C1 segment of cervical spinal cord (tissue), 14 donors: Measurements from ENCODE around the gene ABHD4.
"Not testable (repeated sequence)": the region's sequence is repeated elsewhere in the genome, so short reads cannot be mapped to it uniquely, and the experiment has no call there.

Experiments used
- DNase-seq, 14 donors: peaks; one replicate each; lab custom pipeline; 2025; lab: John Stamatoyannopoulos, UW

The ABHD4 gene

GRCh38 chr14:22561661-22562579, 36.2 kb upstream of the ABHD4 start:
- no peak for DNase-seq

DNA sequence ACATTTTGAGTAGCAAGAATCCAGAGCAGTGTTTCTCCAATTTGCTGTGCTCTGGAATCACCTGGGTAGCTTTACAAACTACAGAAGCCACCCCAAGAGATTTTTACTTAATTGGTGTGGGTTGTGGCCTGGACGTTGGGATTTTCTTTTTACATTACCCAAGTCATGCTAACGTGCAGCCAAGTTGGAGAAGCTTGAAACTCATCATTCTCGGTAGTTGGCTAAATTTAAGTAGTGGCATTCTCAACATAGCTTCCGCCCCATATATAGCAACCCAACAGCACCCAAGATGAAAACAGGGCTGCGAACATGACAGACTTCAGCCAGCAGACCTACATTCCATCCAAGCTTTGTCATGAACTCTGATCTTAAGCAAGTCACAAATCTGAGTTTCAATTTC, 34.1 kb upstream of the ABHD4 start:
- DNase-seq = no peak

GRCh38 chr14:22564463-22564862, 33.6 kb upstream of the ABHD4 start:
- DNase-seq = no peak

GRCh38 chr14:22565391-22565945, 32.6 kb upstream of the ABHD4 start:
- no peak for DNase-seq

- not testable (repeated sequence) for DNase-seq
These were observed 31.8 kb upstream of the ABHD4 start for GRCh38 chr14:22566266-22566665.

DNA sequence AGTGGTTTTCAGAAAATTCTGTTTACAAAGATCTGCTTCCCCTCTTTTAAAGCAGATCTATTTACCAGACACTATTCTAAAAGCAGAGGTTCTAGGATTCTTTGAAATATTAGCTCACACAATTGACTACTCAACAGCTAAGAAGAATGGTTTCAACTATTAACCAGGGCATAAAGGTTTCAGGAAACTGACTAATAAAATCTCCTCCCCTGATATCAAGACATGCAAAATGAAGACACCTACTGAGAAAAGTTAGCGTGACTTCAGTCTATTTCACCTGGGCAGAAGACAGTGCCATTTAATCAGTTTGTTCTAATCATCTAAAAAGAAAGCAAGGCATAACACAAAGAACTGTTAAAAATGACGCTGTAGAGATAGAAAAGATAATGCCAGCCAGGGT, 31.3 kb upstream of the ABHD4 start:
- DNase-seq = no peak

DNA sequence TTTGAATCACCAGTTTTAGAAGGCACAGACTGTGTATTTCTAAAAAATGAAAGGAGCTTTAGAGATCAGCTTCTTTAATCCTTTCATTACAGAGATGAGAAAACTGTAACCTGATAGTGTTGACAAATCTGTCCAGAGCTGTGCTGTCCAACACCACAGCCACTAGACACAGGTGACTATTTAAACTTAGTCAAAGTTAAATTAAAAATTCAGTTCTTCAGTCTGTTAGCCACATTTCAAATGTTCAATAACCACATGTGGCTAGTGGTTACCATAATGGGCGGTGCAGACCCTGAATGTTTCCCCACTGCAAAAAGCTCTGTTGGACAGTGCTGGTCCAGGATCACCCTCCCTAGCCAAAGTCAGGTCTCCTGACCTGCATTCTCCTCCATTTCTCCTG, 30.7 kb upstream of the ABHD4 start:
- no peak for DNase-seq

- DNase-seq = no peak
These were observed 28.9 kb upstream of the ABHD4 start for GRCh38 chr14:22569106-22569736.

- no peak for DNase-seq
These were observed 28.4 kb upstream of the ABHD4 start for GRCh38 chr14:22569737-22570131.

DNA sequence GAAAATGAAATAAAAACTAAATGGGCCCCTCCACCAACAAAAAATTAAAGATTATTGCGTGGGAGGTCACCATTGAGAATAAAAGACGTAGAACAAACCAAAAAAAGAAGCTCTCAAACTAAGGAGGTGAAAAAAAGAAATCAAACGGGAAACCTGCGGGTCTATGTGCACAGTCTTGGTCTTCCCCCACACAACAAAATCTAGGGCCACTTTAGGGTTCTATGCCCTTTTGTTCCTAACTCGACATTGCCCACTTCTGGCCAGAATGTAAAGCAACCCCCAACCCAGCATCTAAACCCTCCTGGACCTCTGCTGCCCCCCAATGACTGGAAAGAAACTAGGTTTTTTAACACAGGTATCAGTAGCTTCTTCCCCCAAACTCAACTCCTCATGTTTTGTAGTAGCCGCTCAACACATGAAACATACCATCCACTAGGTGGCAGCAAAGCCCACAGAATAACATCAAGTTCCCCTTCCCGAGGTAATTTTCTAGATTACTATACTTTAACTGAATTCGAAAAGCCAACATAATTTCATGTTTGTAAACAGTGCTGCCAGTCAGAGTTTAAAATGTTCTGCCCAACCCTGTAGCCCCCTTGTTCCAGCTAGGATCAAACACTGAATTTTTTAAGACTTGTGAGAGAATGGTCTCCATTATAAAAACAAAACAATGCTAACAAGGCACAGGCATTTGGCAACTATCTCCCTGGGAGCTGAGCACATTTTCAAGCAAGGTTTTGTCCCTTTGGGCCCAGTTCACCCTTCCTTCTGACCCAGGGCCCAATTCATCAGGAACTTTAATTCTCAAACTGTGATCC, 27.8 kb upstream of the ABHD4 start:
- DNase-seq = peak in 12 of 14 donors; percentile 11 to 55 (median 37)

DNA sequence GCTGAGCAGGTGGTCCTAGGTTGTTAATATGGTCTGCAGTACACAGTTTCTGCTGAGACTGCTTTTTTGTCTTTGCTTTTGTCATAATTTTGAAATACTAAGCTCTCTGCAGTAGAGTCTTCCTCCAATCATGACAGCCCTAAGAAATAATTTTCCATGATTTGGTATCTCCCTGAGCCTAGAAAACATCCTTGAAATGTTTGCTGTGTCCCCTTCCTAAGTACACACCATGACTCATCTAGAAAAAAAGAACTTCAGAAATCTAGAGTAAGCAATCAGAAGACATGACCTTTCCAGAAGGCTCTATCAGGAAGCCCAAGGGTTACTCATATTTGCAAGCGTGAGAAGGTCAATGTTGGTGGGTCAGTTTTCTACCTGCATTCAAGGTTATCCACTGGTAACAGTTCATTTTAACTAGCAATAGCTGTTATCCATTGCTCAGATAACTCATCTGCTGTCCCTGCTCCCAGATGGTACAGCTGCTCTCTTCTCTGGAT, 25.5 kb upstream of the ABHD4 start:
- DNase-seq = no peak

- DNase-seq = no peak
These were observed 24.3 kb upstream of the ABHD4 start for GRCh38 chr14:22573804-22574203.

GRCh38 chr14:22577334-22577908, 20.7 kb upstream of the ABHD4 start:
- DNase-seq = no peak

DNA sequence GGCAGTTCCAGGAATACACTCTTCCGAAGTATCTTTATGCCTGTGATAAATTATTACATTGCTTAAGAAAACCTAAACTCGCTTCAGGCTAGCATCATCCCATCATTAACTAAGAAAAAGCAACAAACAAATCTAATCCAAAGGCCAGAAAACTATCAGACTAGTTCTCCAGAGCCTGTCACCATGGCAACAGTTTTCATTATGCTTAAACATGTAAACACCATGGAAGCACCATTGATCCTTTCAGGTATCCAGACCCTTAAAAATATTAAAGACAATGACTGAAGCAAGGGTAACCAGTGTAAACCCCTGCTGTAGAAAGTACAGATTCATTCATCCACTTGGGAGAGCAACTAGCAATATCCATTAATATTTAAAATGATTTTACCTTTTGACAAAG, 18.9 kb upstream of the ABHD4 start:
- DNase-seq = no peak

DNA sequence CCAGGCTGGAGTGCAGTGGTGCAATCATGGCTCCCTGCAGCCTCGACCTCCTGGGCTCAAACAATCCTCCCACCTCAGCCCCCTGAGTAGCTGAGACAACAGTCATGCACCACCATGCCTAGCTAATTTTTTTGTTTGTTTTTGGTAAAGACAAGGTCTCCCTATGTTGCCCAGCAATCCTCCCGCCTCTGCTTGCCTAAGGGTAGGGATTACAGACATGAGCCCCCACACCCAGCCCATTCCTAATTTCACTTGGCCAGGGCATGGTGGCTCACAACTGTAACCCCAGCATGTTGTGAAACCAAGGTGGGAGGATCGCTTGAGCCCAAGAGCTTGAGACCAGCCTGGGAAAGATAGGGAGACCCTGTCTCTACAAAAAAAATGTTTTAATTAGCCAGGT, 18.2 kb upstream of the ABHD4 start:
- DNase-seq = no peak

DNA sequence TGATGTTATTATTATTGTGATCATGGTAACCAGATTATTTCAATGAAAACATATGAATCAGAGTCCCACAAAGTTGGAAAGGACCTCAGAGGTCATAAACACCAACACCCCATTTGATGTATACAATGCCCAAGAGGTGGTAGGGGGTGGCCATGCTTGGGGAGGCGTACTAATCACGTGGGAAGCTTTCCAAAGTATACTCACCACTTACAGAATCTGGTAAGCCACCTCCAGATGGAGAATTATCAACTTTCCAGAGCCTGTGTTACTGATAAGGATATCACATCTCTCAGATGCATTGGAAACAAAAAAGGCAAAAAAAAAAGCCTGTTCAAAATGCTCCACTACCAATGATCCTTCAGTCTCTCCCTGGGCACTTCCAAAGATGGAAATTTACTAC, 17.5 kb upstream of the ABHD4 start:
- DNase-seq = no peak

GRCh38 chr14:22583994-22584393, 14.1 kb upstream of the ABHD4 start:
- no peak for DNase-seq

GRCh38 chr14:22587247-22587646, 10.9 kb upstream of the ABHD4 start:
- DNase-seq = no peak

DNA sequence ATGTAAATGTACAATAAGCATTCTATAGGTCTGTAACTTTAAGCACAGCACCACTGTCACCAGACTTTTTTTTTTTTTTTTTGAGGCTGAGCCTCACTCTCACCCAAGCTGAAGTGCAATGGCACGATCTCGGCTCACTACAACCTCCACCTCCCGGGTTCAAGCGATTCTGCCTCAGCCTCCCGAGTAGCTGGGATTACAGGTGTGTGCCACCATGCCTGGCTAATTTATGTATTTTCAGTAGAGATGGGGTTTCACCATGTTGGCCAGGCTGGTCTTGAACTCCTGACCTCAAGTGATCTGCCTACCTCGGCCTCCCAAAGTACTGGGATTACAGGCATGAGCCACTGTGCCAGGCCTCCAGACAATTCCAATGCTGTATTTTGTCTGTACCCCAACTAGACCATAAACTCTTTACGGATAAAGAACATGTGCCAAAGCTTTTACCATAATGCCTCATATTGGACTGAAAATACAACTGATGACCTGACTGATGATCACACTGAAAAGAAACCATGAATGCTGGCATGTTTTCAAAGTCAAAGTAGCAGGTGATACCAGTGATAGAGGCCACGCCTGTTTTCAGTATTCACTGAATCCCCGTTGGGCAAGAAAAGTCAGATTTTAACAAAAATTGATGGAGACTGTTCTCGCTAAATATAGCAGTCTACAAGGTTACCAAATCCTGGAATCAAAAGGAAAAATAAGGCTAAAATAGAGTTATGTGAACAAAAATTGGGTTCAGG, 10.2 kb upstream of the ABHD4 start:
- DNase-seq = not testable (repeated sequence)

DNA sequence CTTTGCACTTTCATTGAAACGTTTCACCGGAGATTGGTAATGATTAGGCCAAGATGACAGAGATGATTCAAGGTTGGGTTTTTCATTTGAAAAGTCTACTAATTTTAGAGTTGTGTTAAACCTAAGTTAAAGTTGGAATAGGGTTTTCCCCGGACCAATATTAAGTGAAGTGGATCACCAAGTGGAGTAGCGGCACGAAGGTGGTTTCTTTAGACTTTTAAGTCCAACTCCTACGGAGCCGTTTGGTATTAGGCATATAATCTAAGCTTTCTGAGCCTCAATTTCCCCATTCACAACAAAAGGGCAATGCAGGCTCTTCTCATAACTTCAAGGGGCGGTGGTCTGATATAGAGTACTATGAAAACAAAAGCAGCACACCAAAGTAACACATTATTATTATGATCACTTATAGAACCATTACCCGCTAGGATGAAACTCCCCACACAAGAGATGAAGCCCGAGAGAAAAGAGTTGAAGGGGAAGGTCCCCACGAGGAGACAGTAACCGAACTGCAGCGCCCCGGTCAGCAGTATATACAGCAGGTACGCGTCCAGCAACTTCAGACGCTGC, 9.5 kb upstream of the ABHD4 start:
- no peak for DNase-seq
